GM18507 (cell line): ENCODE results near the gene ZFPM1.

Experiments
- DNase-seq: peaks from one replicate; pipeline ENCODE4 v3.0.0; 2011; ENCODE audit warnings: low read depth; ENCODE audit not compliant: insufficient read length; ENCODE audit errors: extremely low spot score
- FAIRE-seq: peaks from 2 replicates; lab custom pipeline; 2011; peaks lifted over from hg19 to GRCh38; lab: Jason Lieb, UNC

The ZFPM1 gene

GRCh38 chr16:88491001-88491559 lies 38.0 kb downstream of the ZFPM1 start:
- FAIRE-seq, result no peak

GRCh38 chr16:88491560-88492310 lies 38.7 kb downstream of the ZFPM1 start:
- FAIRE-seq (no peak), DNase-seq (no peak)

More at GRCh38 chr16:88491001-88491559, 38.0 kb downstream of the ZFPM1 start:
- no peak for DNase-seq

DNA sequence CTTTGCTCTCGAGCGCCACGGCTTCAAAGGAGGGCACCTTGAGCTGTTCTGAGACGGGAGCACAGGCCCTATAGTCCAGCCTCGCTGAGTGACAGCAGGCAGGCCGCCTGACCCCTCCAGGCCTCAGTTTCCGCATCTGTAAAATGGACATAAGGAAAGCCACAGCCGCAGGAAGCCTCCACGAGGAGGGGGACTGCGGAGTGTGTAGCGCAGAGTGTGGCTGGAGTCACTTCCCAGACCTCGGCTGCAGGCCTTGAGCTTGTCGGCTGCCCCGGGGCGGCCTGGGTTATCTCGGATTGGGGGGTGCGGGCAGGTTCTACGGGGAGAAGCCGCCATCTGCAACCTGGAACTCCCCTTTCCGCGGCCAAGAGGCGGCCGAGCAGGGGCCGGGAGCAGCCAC lies 40.8 kb downstream of the ZFPM1 start:
- FAIRE-seq, result no peak
- no peak for DNase-seq

GRCh38 chr16:88494335-88495154 lies 41.5 kb downstream of the ZFPM1 start:
- DNase-seq (no peak), FAIRE-seq (no peak)

DNA sequence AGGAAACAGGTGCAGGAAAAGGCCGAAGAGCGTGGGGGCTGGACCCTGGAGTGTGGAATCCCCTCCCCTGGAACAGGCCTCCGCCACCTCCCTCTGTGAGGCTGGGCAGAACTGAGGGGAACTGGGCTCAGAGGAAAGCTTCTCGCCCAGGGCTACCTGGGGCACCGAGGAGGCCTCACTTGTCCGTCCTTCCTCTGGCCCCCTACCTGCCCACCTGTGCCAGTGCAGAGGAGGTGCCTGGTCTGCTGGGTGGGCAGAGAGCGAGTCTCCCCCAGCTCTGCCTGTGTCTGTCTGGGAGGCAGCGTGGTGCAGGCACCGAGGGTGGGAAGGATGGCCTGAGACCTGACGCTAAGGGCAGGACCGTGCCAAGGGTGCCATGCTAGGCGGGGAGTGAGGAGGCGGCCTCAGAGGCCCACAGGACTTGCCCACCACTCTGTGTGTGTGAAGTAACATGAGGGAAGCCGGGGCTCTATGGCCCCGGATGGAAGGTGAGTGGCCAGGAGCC lies 42.2 kb downstream of the ZFPM1 start:
- DNase-seq (no peak), FAIRE-seq (no peak)

DNA sequence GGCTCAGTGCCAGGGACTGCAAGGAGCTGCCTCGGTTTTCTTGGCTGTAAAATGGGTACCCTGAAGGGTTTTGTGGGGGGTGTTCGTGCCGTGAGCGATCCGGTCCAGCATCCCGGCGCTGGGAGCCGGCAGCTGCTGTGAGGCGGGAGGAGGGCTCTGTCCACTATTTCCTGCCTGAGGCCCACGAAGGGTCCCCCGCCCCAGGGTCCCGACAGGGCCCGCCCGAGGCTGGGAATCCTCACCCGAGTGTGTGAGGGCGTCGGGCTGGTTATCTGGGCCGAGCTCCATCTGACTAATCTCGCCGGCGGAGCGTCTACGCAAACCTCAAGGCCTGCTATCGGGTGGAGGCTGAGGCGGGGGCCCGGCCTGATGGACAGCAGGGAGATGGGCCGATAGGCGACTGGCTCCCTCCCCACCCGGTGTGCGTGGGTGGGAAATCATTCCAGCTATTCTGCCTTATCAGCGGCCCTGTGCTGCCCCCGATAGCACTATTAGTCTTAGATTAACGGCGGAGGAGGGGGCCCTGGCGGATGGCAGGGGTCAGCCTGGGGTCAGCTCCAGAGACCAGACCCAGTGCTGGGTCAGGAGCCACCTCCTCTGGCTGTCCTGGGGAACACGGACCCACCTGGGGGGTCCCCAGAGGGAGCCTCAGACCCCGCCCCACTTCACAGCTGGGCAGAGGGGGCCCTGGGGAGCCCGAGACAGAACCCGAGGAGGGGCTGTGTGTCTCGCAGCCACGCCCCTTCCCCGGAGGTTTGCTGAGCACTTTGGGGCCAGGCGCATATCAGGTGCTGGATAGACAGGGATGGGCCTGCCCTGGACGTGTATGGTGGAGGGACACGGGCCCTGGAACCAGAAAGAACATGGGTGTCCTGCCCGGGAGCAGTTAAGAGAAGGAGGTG lies 44.7 kb downstream of the ZFPM1 start:
- FAIRE-seq, result no peak
- DNase-seq, result no peak

GRCh38 chr16:88498576-88499208 lies 45.6 kb downstream of the ZFPM1 start:
- no peak for DNase-seq

DNA sequence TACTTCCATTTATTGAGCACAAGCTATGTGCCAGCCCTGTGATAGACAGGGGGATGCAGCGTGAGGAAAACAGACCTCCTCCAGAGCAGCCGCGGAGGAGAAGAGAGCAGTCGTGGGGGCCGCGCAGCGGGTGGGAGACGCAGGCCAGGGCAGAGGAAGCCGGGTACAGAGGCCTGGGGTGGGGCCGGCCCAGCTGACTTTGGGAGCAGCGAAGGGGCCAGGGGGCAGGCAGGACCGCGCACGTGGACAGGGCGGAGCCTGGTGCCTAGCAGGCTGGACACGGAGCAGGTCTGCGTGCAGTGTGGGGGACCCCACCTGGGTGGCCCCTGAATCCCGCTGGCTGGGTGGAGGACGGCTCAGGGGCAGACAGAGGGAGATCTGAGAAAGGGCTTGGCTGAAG lies 46.2 kb downstream of the ZFPM1 start:
- FAIRE-seq (no peak), DNase-seq (no peak)

More at GRCh38 chr16:88498576-88499208, 45.6 kb downstream of the ZFPM1 start:
- FAIRE-seq, result no peak

- DNase-seq, result no peak
- no peak for FAIRE-seq
These were observed 46.8 kb downstream of the ZFPM1 start for GRCh38 chr16:88499836-88500251.

DNA sequence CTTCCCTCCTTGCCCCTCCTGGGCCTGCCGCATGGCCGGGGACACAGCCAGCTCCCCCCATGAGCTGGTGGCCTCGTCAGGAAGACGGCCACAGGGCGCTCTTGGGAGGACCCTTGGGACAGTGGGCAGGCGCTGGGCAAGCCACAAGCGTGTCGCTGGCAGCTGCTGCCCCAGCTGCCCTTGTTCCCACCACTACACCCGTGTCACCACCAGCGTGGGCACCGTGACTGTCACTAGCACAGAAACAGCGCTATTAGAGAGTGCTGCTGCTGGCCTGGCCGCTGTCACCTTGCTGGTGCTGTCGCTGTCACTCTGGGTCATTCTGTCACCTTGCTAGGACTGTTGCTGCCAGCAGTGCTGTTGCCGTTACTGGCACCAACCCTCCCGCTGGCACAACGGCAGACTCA lies 47.2 kb downstream of the ZFPM1 start:
- DNase-seq (no peak), FAIRE-seq (no peak)

- DNase-seq, result no peak
- no peak for FAIRE-seq
These were observed 49.3 kb downstream of the ZFPM1 start for GRCh38 chr16:88502371-88502770.

- DNase-seq (no peak), FAIRE-seq (no peak)
These were observed 49.7 kb downstream of the ZFPM1 start for GRCh38 chr16:88502776-88503280.

- DNase-seq (no peak), FAIRE-seq (no peak)
These were observed 50.3 kb downstream of the ZFPM1 start for GRCh38 chr16:88503374-88503770.

DNA sequence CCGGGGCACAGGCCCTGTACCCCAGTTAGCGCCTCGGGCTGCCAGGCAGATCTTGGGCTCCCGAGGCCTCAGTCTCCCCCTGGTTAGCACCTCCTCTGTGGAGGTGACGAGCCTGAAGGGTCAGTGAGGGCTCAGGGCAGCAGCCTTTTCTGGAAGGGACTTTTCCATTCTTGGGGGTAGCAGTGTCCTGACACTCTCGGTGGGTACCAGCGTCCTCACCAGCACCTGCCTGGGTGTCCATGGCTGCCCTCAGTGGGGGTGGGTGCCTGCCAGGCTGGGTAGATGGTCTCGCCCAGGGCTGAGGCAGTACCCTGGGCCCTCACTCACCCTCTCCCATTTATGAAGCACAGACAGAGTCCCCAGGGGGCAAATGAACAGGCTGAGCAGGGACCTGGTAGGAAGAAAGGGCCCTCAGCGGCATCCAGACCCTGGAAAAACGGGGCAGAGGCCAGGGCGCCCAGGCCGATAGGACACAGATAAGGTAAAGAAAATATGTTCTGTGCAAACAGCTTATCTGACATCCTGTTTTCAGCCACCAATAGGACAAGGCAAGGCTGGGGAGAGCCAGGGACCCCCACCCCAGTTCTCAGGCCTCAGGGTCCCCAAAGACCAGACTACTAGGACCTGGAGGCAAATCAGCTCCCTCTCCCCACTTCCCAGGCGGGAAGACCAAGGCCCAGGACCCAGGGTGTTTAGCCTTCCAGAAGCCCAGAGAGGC lies 50.9 kb downstream of the ZFPM1 start:
- no peak for FAIRE-seq

GRCh38 chr16:88504489-88505404 lies 51.7 kb downstream of the ZFPM1 start:
- FAIRE-seq, result no peak
- no peak for DNase-seq

More for the DNA sequence above, 50.9 kb downstream of the ZFPM1 start:
- no peak for DNase-seq

DNA sequence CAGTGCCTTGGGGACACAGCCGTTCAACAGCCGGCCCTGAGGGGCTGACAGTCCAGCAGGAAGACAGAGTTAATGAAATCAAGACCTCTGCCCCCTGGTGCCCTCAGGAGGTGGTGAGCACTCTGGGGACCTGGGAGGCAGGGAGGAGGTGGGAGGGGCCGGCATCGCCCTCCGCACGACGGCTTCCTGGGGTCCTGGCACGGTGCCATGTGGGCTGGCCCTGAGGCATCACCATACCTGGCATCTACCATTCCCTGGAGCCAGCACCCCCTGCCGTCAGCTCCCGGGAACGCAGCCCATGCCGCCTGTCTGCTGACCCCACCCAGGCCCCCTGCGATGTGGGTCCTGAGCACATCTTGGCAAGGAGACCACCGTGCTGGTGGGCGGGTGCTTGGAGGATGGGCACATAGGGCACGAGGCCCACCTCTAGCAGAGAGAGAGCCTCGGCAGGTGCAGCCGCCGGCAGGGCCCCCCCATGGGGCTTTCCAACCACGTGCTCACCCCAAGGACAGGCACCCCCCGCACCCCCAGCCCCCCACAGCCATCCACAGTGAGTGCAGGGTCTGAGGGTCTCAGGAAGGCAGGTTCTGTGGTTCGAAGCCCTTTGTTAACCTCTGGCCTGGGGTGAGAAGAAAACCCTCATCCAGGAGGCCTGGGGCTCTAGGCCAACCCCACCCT lies 52.5 kb downstream of the ZFPM1 start:
- no peak for DNase-seq
- FAIRE-seq, result no peak

GRCh38 chr16:88506723-88507122 lies 53.6 kb downstream of the ZFPM1 start:
- DNase-seq, result no peak

More at GRCh38 chr16:88506723-88507122, 53.6 kb downstream of the ZFPM1 start:
- FAIRE-seq, result no peak
